H1 (cell line): ENCODE measurements around the gene RALA. TPM values are rescaled to one million over a fixed set of nuclear protein-coding genes. Genes with fewer than 3 reads are reported as not detected.

Source experiments
- CTCF ChIA-PET: fragments of 300-600 bp; sonication (Branson Sonifier 250); formaldehyde crosslinking; loops from one replicate; lab custom pipeline; 2021; ENCODE audit not compliant: partially characterized antibody; lab: Charles Lee
- POLR2A ChIA-PET: fragments of 300-600 bp; sonication (Branson Sonifier 250); formaldehyde crosslinking; loops from one replicate; lab custom pipeline; 2021; ENCODE audit warnings: inconsistent platforms; ENCODE audit not compliant: partially characterized antibody; lab: Charles Lee
- DNase-seq, 2 experiments: peaks; one replicate each; pipeline versions ENCODE4 v3.0.0 to v3.0.0-alpha.2; 2010 to 2022; ENCODE audit warnings: low spot score in 2 of 2, low read depth in 1 of 2, mixed read lengths in 1 of 2
- FAIRE-seq: peaks from 2 replicates; lab custom pipeline; 2011; peaks lifted over from hg19 to GRCh38; lab: Jason Lieb, UNC
- H2AFZ ChIP-seq: 2 replicates; pipeline ENCODE4 v1.8.1; 2012; ENCODE audit warnings: low read length, inconsistent platforms
- H2AK5ac ChIP-seq: 2 replicates; pipeline ENCODE4 v1.6.1; 2013; ENCODE audit warnings: low read depth, low read length
- H2BK120ac ChIP-seq: replicated peaks from 2 replicates; pipeline ENCODE3; 2013; ENCODE audit warnings: low read depth, low read length, inconsistent platforms
- H2BK12ac ChIP-seq: 2 replicates; pipeline ENCODE4 v1.6.1; 2013; ENCODE audit warnings: low read depth, low read length
- H2BK15ac ChIP-seq: 2 replicates; pipeline ENCODE4 v1.6.1; 2013; ENCODE audit warnings: low read length
- H2BK20ac ChIP-seq: 2 replicates; pipeline ENCODE4 v1.6.1; 2013; ENCODE audit warnings: low read length
- H2BK5ac ChIP-seq: 2 replicates; pipeline ENCODE4 v1.6.1; 2013; ENCODE audit warnings: low read depth, low read length
- H3K14ac ChIP-seq: 2 replicates; pipeline ENCODE4 v1.6.1; 2013; ENCODE audit warnings: inconsistent platforms; ENCODE audit not compliant: insufficient read length
- H3K18ac ChIP-seq: 2 replicates; pipeline ENCODE4 v1.6.1; 2013; ENCODE audit warnings: low read length; ENCODE audit errors: extremely low read depth
- H3K23ac ChIP-seq: 2 replicates; pipeline ENCODE4 v1.6.1; 2013; ENCODE audit warnings: inconsistent platforms; ENCODE audit not compliant: insufficient read length
- H3K23me2 ChIP-seq: 2 replicates; pipeline ENCODE4 v1.6.1; 2013; ENCODE audit warnings: low read depth, low read length
- H3K27ac ChIP-seq: 2 replicates; pipeline ENCODE4 v1.6.1; 2011; ENCODE audit warnings: low read depth, low read length, inconsistent platforms
- H3K27me3 ChIP-seq, 4 experiments: replicated peaks in 1 of 4; 1 replicate in 1 of 4; 2 replicates in 3 of 4; pipeline versions ENCODE4 v1.6.1 to v1.8.1; 2011 to 2013; ENCODE audit warnings: low read length in 3 of 4, mild to moderate bottlenecking in 3 of 4, inconsistent platforms in 2 of 4, mixed read lengths in 2 of 4, moderate library complexity in 1 of 4; ENCODE audit not compliant: control insufficient read depth in 3 of 4, insufficient read depth in 3 of 4; ENCODE audit errors: extremely low read depth in 1 of 4
- H3K36me3 ChIP-seq, 4 experiments: 2 replicates each; pipeline versions ENCODE4 v1.6.1 to v1.8.1; 2011 to 2013; ENCODE audit warnings: mild to moderate bottlenecking in 4 of 4, low read length in 3 of 4, moderate library complexity in 2 of 4, control low read depth in 1 of 4, inconsistent platforms in 1 of 4; ENCODE audit not compliant: insufficient read depth in 4 of 4, control insufficient read depth in 2 of 4
- H3K4ac ChIP-seq: replicated peaks from 2 replicates; pipeline ENCODE3; 2013; ENCODE audit warnings: low read length, low read depth, mixed read lengths, inconsistent platforms; ENCODE audit not compliant: insufficient read length
- H3K4me1 ChIP-seq, 4 experiments: replicated peaks in 1 of 4; 1 replicate in 1 of 4; 2 replicates in 3 of 4; pipeline versions ENCODE4 v1.6.1 to v1.8.1; 2011 to 2013; ENCODE audit warnings: low read length in 3 of 4, inconsistent platforms in 2 of 4, mixed read lengths in 1 of 4; ENCODE audit not compliant: insufficient read depth in 4 of 4, control insufficient read depth in 3 of 4
- H3K4me2 ChIP-seq, 2 experiments: 2 replicates each; pipeline versions ENCODE4 v1.6.1 to v1.8.1; 2011 to 2013; ENCODE audit warnings: low read depth in 2 of 2, low read length in 2 of 2, control low read depth in 1 of 2, inconsistent platforms in 1 of 2, mild to moderate bottlenecking in 1 of 2; ENCODE audit not compliant: insufficient read depth in 1 of 2
- H3K4me3 ChIP-seq, 4 experiments: fragments of 200-600, 300-600 bp in 1 of 4; sonication (generic), shearing (Covaris generic), sonication (Bioruptor Twin) in 1 of 4; 2 replicates each; pipeline versions ENCODE4 v1.5.1 to v1.8.1; 2011 to 2016; ENCODE audit warnings: low read length in 4 of 4, low read depth in 3 of 4, control low read depth in 2 of 4, inconsistent platforms in 2 of 4, mild to moderate bottlenecking in 2 of 4, mixed read lengths in 1 of 4, moderate library complexity in 1 of 4; ENCODE audit not compliant: insufficient read depth in 2 of 4; ENCODE audit errors: extremely low read depth in 1 of 4
- H3K56ac ChIP-seq: replicated peaks from 2 replicates; pipeline ENCODE3; 2013; ENCODE audit warnings: low read depth, mild to moderate bottlenecking, mixed read lengths, low read length, inconsistent platforms; ENCODE audit not compliant: insufficient read length
- H3K79me1 ChIP-seq: 2 replicates; pipeline ENCODE4 v1.6.1; 2013; ENCODE audit warnings: low read depth, low read length, control low read depth
- H3K79me2 ChIP-seq, 2 experiments: 2 replicates each; pipeline versions ENCODE4 v1.6.1 to v1.8.1; 2012 to 2013; ENCODE audit warnings: low read length in 2 of 2, mild to moderate bottlenecking in 2 of 2, inconsistent platforms in 1 of 2; ENCODE audit not compliant: insufficient read depth in 2 of 2, control insufficient read depth in 1 of 2
- H3K9ac ChIP-seq, 4 experiments: replicated peaks in 1 of 4; 1 replicate in 1 of 4; 2 replicates in 3 of 4; pipeline versions ENCODE4 v1.6.1 to v1.8.1; 2011 to 2013; ENCODE audit warnings: low read depth in 3 of 4, low read length in 3 of 4, control low read depth in 2 of 4, mild to moderate bottlenecking in 2 of 4, moderate library complexity in 2 of 4, inconsistent platforms in 1 of 4; ENCODE audit errors: extremely low read depth in 1 of 4
- H3K9me3 ChIP-seq, 2 experiments: 2 replicates each; pipeline versions ENCODE4 v1.6.1 to v1.8.1; 2012 to 2013; ENCODE audit warnings: mild to moderate bottlenecking in 2 of 2, moderate library complexity in 2 of 2, control low read depth in 1 of 2, inconsistent platforms in 1 of 2, low read depth in 1 of 2, low read length in 1 of 2, mixed read lengths in 1 of 2; ENCODE audit not compliant: insufficient read depth in 2 of 2
- H4K20me1 ChIP-seq, 2 experiments: replicated peaks in 1 of 2; 2 replicates each; pipeline versions ENCODE3 to v1.8.1; 2011 to 2013; ENCODE audit warnings: inconsistent platforms in 2 of 2, low read length in 2 of 2, mild to moderate bottlenecking in 1 of 2; ENCODE audit not compliant: insufficient read depth in 2 of 2, control insufficient read depth in 1 of 2
- H4K5ac ChIP-seq: 2 replicates; pipeline ENCODE4 v1.6.1; 2013; ENCODE audit warnings: low read length, low read depth, mixed read lengths, inconsistent platforms; ENCODE audit not compliant: insufficient read length
- H4K8ac ChIP-seq: 2 replicates; pipeline ENCODE4 v1.8.0; 2013; ENCODE audit warnings: mild to moderate bottlenecking, moderate library complexity, low read length, inconsistent platforms; ENCODE audit not compliant: insufficient read depth; ENCODE audit errors: extremely low read depth
- H4K91ac ChIP-seq: replicated peaks from 2 replicates; pipeline ENCODE3; 2013; ENCODE audit warnings: low read length, mixed read lengths, inconsistent platforms; ENCODE audit not compliant: insufficient read length
- JUN ChIP-seq: IDR thresholded peaks from 2 replicates; pipeline ENCODE4 v1.6.1; 2011; ENCODE audit warnings: low read depth, mild to moderate bottlenecking, improper control_type of control experiment, low read length
- KDM4A ChIP-seq: IDR thresholded peaks from one replicate; pipeline ENCODE4 v1.7.1; 2012; ENCODE audit warnings: low read depth, mild to moderate bottlenecking, moderate library complexity, low read length, inconsistent platforms; ENCODE audit not compliant: severe bottlenecking
- KDM5A ChIP-seq: fragments of 200-600 bp; IDR thresholded peaks from 2 replicates; pipeline ENCODE4 v1.7.1; 2012; ENCODE audit warnings: mild to moderate bottlenecking, low read length, inconsistent platforms, mixed read lengths
- MAX ChIP-seq: IDR thresholded peaks from 2 replicates; pipeline ENCODE4 v1.6.1; 2012; ENCODE audit warnings: inconsistent platforms
- NRF1 ChIP-seq: IDR thresholded peaks from 2 replicates; pipeline ENCODE4 v1.6.1; 2011; ENCODE audit warnings: mild to moderate bottlenecking, low read depth, low read length, improper control_type of control experiment
- RXRA ChIP-seq: IDR thresholded peaks from 2 replicates; pipeline ENCODE4 v1.6.1; 2011; ENCODE audit warnings: low read depth, mild to moderate bottlenecking, low read length, moderate library complexity; ENCODE audit not compliant: insufficient read depth
- SAP30 ChIP-seq: fragments of 300-600 bp; sonication (generic); IDR thresholded peaks from 2 replicates; pipeline ENCODE4 v1.7.1; 2012; ENCODE audit warnings: low read length, moderate library complexity, mild to moderate bottlenecking, inconsistent platforms; ENCODE audit not compliant: insufficient read depth, insufficient replicate concordance
- SIN3A ChIP-seq, 2 experiments: IDR thresholded peaks in 1 of 2; conservative IDR thresholded peaks in 1 of 2; 2 replicates each; pipeline ENCODE4 v1.6.1; 2011 to 2012; ENCODE audit warnings: low read length in 2 of 2, improper control_type of control experiment in 1 of 2, low read depth in 1 of 2, mild to moderate bottlenecking in 1 of 2
- SP1 ChIP-seq: IDR thresholded peaks from 2 replicates; pipeline ENCODE4 v1.6.1; 2011; ENCODE audit warnings: low read depth, low read length
- TAF1 ChIP-seq: IDR thresholded peaks from 2 replicates; pipeline ENCODE4 v1.6.1; 2011; ENCODE audit warnings: mild to moderate bottlenecking, low read depth, low read length
- TEAD4 ChIP-seq: IDR thresholded peaks from 2 replicates; pipeline ENCODE4 v1.6.1; 2012; ENCODE audit warnings: low read depth, low read length, inconsistent platforms, mixed read lengths
- USF2 ChIP-seq: IDR thresholded peaks from 2 replicates; pipeline ENCODE4 v1.6.1; 2011; ENCODE audit warnings: low read length, improper control_type of control experiment
- WGBS, 2 experiments: shearing (Covaris generic) in 1 of 2; methylation state at CpG; one replicate each; pipeline versions ENCODE4 v1.1.6 to v1.1.7; 2013 to 2015; ENCODE audit warnings: low lambda C conversion rate in 2 of 2, mixed read lengths in 2 of 2, inconsistent platforms in 1 of 2, low coverage in 1 of 2, missing lambda C conversion rate in 1 of 2; ENCODE audit not compliant: insufficient replicate concordance in 2 of 2, insufficient coverage in 1 of 2, insufficient read length in 1 of 2; ENCODE audit errors: extremely low coverage in 1 of 2, missing lambda C conversion rate in 1 of 2; 5-methylcytosine and 5-hydroxymethylcytosine counted together
- polyA plus RNA-seq, 7 experiments: library from polyadenylated mRNA; depleted of rRNA in 3 of 7; stranded (reverse) in 5 of 7; unstranded in 2 of 7; fragments of >200 nt in 5 of 7; fragments of 200-250 nt in 2 of 7; gene quantifications; 1 replicate in 5 of 7; 2 replicates in 1 of 7; 4 replicates in 1 of 7; pipeline versions ENCODE4 v1.2.1 to v1.2.3, GENCODE V29; 2011 to 2013; ENCODE audit warnings: missing spikeins in 2 of 7, mixed read lengths in 2 of 7
- total RNA-seq: library from RNA; stranded (reverse); fragmentation: NEBNext Ultra II Directional; extraction: Animal tissue kit (Norgen Biotek cat#: 25700); gene quantifications from 2 replicates; pipeline ENCODE4 v1.2.1, GENCODE V29; 2021

The RALA gene
- total and polyA plus RNA-seq, 2 of the 8 experiments (the other 6 are each of a cell fraction or from before 2014, with no cell fraction given): 24.1 to 72.8 TPM

GRCh38 chr7:39644170-39644569 is 20.8 kb downstream of the RALA start:
- Histone ChIP-seq H3K23me2 (no peaks in the 10 kb centered on the region), H2BK120ac (no peak overlapping the region), H3K79me1 (peaks cover 2% of the 10 kb centered on the region; the same call in 1 of the 2 replicates), H3K36me3 (no peaks in the 10 kb centered on the region), H3K27ac (no peak overlapping the region), H3K4me1 (peaks cover 0 to 4% (median 0%) of the 10 kb centered on the region in 4 experiments; a peak in 3 of 7 replicates), H4K20me1 (peaks cover 3% of the 10 kb centered on the region in 2 experiments), H2BK5ac (no peak overlapping the region), H3K27me3 (no peaks in the 10 kb centered on the region), H3K4me2 (no peak overlapping the region), H2AFZ (no peak overlapping the region), H3K56ac (no peak overlapping the region), H4K5ac (no peak overlapping the region), H4K91ac (no peak overlapping the region), H3K4me3 (no peak overlapping the region), H4K8ac (no peak overlapping the region), H3K14ac (no peak overlapping the region), H3K18ac (no peak overlapping the region), H3K4ac (no peak overlapping the region), H3K9ac (peak overlapping the region in 1 of 4 experiments; percentile 18; a peak in 1 of 7 replicates), H3K79me2 (peaks cover 0 to 99% of the 10 kb centered on the region in 2 experiments; a peak in 2 of 4 replicates), H2AK5ac (no peak overlapping the region), H3K9me3 (no peaks in the 10 kb centered on the region), H2BK20ac (no peak overlapping the region), H3K23ac (no peak overlapping the region), H2BK12ac (no peak overlapping the region), H2BK15ac (no peak overlapping the region)
- DNase-seq (no peak), FAIRE-seq (no peak)
- POLR2A ChIA-PET: interaction anchor here (1.0 kb wide), 1 partner anchor 31 kb away, joined by 3 read pairs; no protein-coding TSS in a partner anchor
- CTCF ChIA-PET: no interaction called here
- WGBS, 2 experiments: 81% methylated on average over 1 of the region's 1 CpG; no CpG with 5 or more reads in 1 of the 2 experiments
- TF ChIP-seq MAX (no peak), SIN3A (conservative IDR thresholded peaks at IDR 0.05 in 1 of 2, IDR thresholded peaks at IDR 0.05 in 1 of 2; ENCODE audit: low read depth in 1 of 2, low read length in 2 of 2) (no peak), KDM4A (no peak), NRF1 (no peak), TEAD4 (no peak), SP1 (no peak), SAP30 (no peak), USF2 (no peak), JUN (no peak), TAF1 (no peak), KDM5A (no peak), RXRA (no peak)
